Skeletal muscle satellite cell (primary cell): ENCODE measurements around the gene TBC1D14.
A peak's percentile ranks its signal among the peaks of the same experiment; 100 is the strongest.

ENCODE experiments used
- H3K27me3 ChIP-seq: 2 replicates; pipeline ENCODE4 v1.7.0; 2013; ENCODE audit warnings: low read length; ENCODE audit not compliant: control insufficient read depth, insufficient read depth
- H3K36me3 ChIP-seq: 2 replicates; pipeline ENCODE4 v1.7.0; 2013; ENCODE audit warnings: mild to moderate bottlenecking, control low read depth, low read length; ENCODE audit not compliant: insufficient read depth
- H3K4me1 ChIP-seq: 2 replicates; pipeline ENCODE4 v1.7.0; 2013; ENCODE audit warnings: low read length; ENCODE audit not compliant: control insufficient read depth, insufficient read depth
- H3K4me2 ChIP-seq: 2 replicates; pipeline ENCODE4 v1.7.0; 2013; ENCODE audit warnings: mild to moderate bottlenecking, low read length
- H3K4me3 ChIP-seq: 2 replicates; pipeline ENCODE4 v1.7.0; 2013; ENCODE audit warnings: low read length
- H3K9ac ChIP-seq: 2 replicates; pipeline ENCODE4 v1.7.0; 2013; ENCODE audit warnings: mild to moderate bottlenecking, low read depth, low read length, moderate library complexity
- H3K9me3 ChIP-seq: replicated peaks from 2 replicates; pipeline ENCODE4 v1.7.0; 2013; ENCODE audit warnings: mild to moderate bottlenecking, control low read depth, low read length

Gene TBC1D14

GRCh38 chr4:7044137-7044930 is 134.7 kb downstream of the TBC1D14 start:
- no peaks in the 10 kb centered on the region for H3K9me3 ChIP-seq
- peak overlapping the region; percentile 99 for H3K4me3 ChIP-seq
- H3K4me2 ChIP-seq, result peak overlapping the region; percentile 89
- no peaks in the 10 kb centered on the region for H3K36me3 ChIP-seq
- H3K9ac ChIP-seq, result peak overlapping the region; percentile 95
- H3K4me1 ChIP-seq, result peaks cover 47% of the 10 kb centered on the region
- no peaks in the 10 kb centered on the region for H3K27me3 ChIP-seq

GRCh38 chr4:7045553-7045952 is 135.9 kb downstream of the TBC1D14 start:
- Histone ChIP-seq H3K4me3 (peak overlapping the region; percentile 33), H3K9ac (peak overlapping the region; percentile 29), H3K9me3 (no peaks in the 10 kb centered on the region), H3K4me1 (peaks cover 47% of the 10 kb centered on the region), H3K4me2 (peak overlapping the region; percentile 89), H3K36me3 (no peaks in the 10 kb centered on the region), H3K27me3 (no peaks in the 10 kb centered on the region)

GRCh38 chr4:7045961-7046921 is 136.6 kb downstream of the TBC1D14 start:
- Histone ChIP-seq H3K4me3 (peak overlapping the region; percentile 33), H3K9ac (peak overlapping the region; percentile 29), H3K4me1 (peaks cover 45% of the 10 kb centered on the region), H3K4me2 (peak overlapping the region; percentile 89), H3K9me3 (no peaks in the 10 kb centered on the region), H3K36me3 (no peaks in the 10 kb centered on the region), H3K27me3 (no peaks in the 10 kb centered on the region)

GRCh38 chr4:7046971-7047370 is 137.3 kb downstream of the TBC1D14 start:
- Histone ChIP-seq H3K9ac (no peak overlapping the region), H3K9me3 (no peaks in the 10 kb centered on the region), H3K27me3 (no peaks in the 10 kb centered on the region), H3K4me3 (no peak overlapping the region), H3K4me1 (peaks cover 37% of the 10 kb centered on the region), H3K4me2 (peak overlapping the region; percentile 89), H3K36me3 (no peaks in the 10 kb centered on the region)

GRCh38 chr4:7048642-7049041 is 139.0 kb downstream of the TBC1D14 start:
- Histone ChIP-seq H3K9ac (no peak overlapping the region), H3K27me3 (no peaks in the 10 kb centered on the region), H3K4me1 (peaks cover 42% of the 10 kb centered on the region), H3K4me3 (no peak overlapping the region), H3K9me3 (no peaks in the 10 kb centered on the region), H3K36me3 (peaks cover 3% of the 10 kb centered on the region), H3K4me2 (no peak overlapping the region)

GRCh38 chr4:7049295-7049694 is 139.7 kb downstream of the TBC1D14 start:
- Histone ChIP-seq H3K4me3 (no peak overlapping the region), H3K27me3 (no peaks in the 10 kb centered on the region), H3K9me3 (no peaks in the 10 kb centered on the region), H3K9ac (no peak overlapping the region), H3K36me3 (peaks cover 10% of the 10 kb centered on the region), H3K4me1 (peaks cover 36% of the 10 kb centered on the region), H3K4me2 (no peak overlapping the region)

- Histone ChIP-seq H3K27me3 (no peaks in the 10 kb centered on the region), H3K4me2 (no peak overlapping the region), H3K9ac (no peak overlapping the region), H3K9me3 (no peaks in the 10 kb centered on the region), H3K4me1 (peaks cover 36% of the 10 kb centered on the region), H3K4me3 (no peak overlapping the region), H3K36me3 (peaks cover 14% of the 10 kb centered on the region)
Observed at GRCh38 chr4:7049739-7050138, 140.1 kb downstream of the TBC1D14 start.

GRCh38 chr4:7050481-7051143 is 141.0 kb downstream of the TBC1D14 start:
- Histone ChIP-seq H3K27me3 (no peaks in the 10 kb centered on the region), H3K36me3 (peaks cover 20% of the 10 kb centered on the region), H3K9ac (no peak overlapping the region), H3K4me2 (no peak overlapping the region), H3K4me3 (no peak overlapping the region), H3K4me1 (peaks cover 36% of the 10 kb centered on the region), H3K9me3 (no peaks in the 10 kb centered on the region)

GRCh38 chr4:7051144-7051495 is 141.5 kb downstream of the TBC1D14 start:
- H3K4me3 ChIP-seq, result no peak overlapping the region
- no peak overlapping the region for H3K9ac ChIP-seq
- H3K4me1 ChIP-seq, result peaks cover 31% of the 10 kb centered on the region

GRCh38 chr4:7051905-7052304 is 142.3 kb downstream of the TBC1D14 start:
- H3K4me3 ChIP-seq, result no peak overlapping the region
- H3K9me3 ChIP-seq, result no peaks in the 10 kb centered on the region
- no peaks in the 10 kb centered on the region for H3K27me3 ChIP-seq
- H3K36me3 ChIP-seq, result peaks cover 33% of the 10 kb centered on the region
- no peak overlapping the region for H3K9ac ChIP-seq
- H3K4me1 ChIP-seq, result peaks cover 23% of the 10 kb centered on the region
- H3K4me2 ChIP-seq, result no peak overlapping the region

More at GRCh38 chr4:7051144-7051495, 141.5 kb downstream of the TBC1D14 start:
- H3K36me3 ChIP-seq, result peaks cover 25% of the 10 kb centered on the region
- H3K27me3 ChIP-seq, result no peaks in the 10 kb centered on the region
- H3K4me2 ChIP-seq, result no peak overlapping the region
- H3K9me3 ChIP-seq, result no peaks in the 10 kb centered on the region

- no peaks in the 10 kb centered on the region for H3K9me3 ChIP-seq
- H3K27me3 ChIP-seq, result no peaks in the 10 kb centered on the region
- no peak overlapping the region for H3K4me3 ChIP-seq
- no peak overlapping the region for H3K4me2 ChIP-seq
- H3K4me1 ChIP-seq, result peaks cover 21% of the 10 kb centered on the region
- no peak overlapping the region for H3K9ac ChIP-seq
- peaks cover 36% of the 10 kb centered on the region for H3K36me3 ChIP-seq
Observed at GRCh38 chr4:7052313-7052712, 142.7 kb downstream of the TBC1D14 start.
